HCT116 (cell line): ENCODE measurements around the gene TCEA2. TPM values are rescaled to one million over a fixed set of nuclear protein-coding genes. Genes with fewer than 3 reads are reported as not detected.
"Not testable (repeated sequence)": the region's sequence is repeated elsewhere in the genome, so short reads cannot be mapped to it uniquely, and the experiment has no call there.

Experiments used
- ATAC-seq: fragments of 200-7000 bp; cut with Tn5 transposase; 2 replicates; pipeline ENCODE4 v1.9.1; 2020; ENCODE audit warnings: mild to moderate bottlenecking, moderate library complexity
- BruUV-seq: library from RNA; stranded (reverse); fragments of 400-500 nt; replicated peaks from 2 replicates; lab custom pipeline; 2021; lab: Mats Ljungman, UMichigan
- CTCF ChIA-PET: fragments of 300-600 bp; sonication (Branson Sonifier 250); formaldehyde crosslinking; loops from one replicate; lab custom pipeline; 2021; ENCODE audit warnings: antibody characterized with exemption; lab: Charles Lee
- POLR2A ChIA-PET: fragments of 300-600, 350-600 bp; sonication (Branson Sonifier 250); formaldehyde crosslinking; loops from one replicate; lab custom pipeline; 2021; ENCODE audit warnings: antibody characterized with exemption; lab: Charles Lee
- RAD21 ChIA-PET, 2 experiments: fragments of 300-600 bp; sonication (Branson Sonifier 250); formaldehyde crosslinking; loops; one replicate each; lab custom pipeline; 2023; ENCODE audit warnings: low total read pairs in 2 of 2; ENCODE audit not compliant: uncharacterized antibody in 2 of 2, unreplicated experiment in 2 of 2, low non-redundant PET in 1 of 2; lab: Charles Lee
- DNase-seq: peaks from one replicate; pipeline ENCODE4 v3.0.0-alpha.2; 2010; ENCODE audit warnings: low read depth, low spot score
- H2AFZ ChIP-seq: fragments of 200-600 bp; shearing (Covaris generic), sonication (generic); 2 replicates; pipeline ENCODE4 v1.6.1; 2017; ENCODE audit warnings: low read depth, mixed run types, mixed read lengths, antibody characterized with exemption, low read length; ENCODE audit not compliant: poor library complexity, severe bottlenecking
- H3K27ac ChIP-seq: 2 replicates; pipeline ENCODE4 v1.5.1; 2012; ENCODE audit warnings: low read depth, low read length
- H3K27me3 ChIP-seq: fragments of 200-600 bp; sonication (generic); 2 replicates; pipeline ENCODE4 v1.6.1; 2016; ENCODE audit warnings: mixed run types, low read length, mixed read lengths; ENCODE audit not compliant: insufficient read depth
- H3K36me3 ChIP-seq, 2 experiments: fragments of 200-500 bp in 1 of 2; fragments of 200-600 bp in 1 of 2; sonication (Bioruptor generic) in 1 of 2; sonication (generic) in 1 of 2; 2 replicates each; pipeline versions ENCODE4 v1.5.1 to v1.6.1; 2014 to 2016; ENCODE audit warnings: low read length in 2 of 2, inconsistent platforms in 1 of 2, mixed read lengths in 1 of 2, mixed run types in 1 of 2; ENCODE audit not compliant: insufficient read depth in 2 of 2, control insufficient read depth in 1 of 2
- H3K4me1 ChIP-seq, 2 experiments: fragments of 200-600 bp in 1 of 2; sonication (generic) in 1 of 2; 2 replicates each; pipeline versions ENCODE4 v1.5.1 to v1.6.1; 2012 to 2017; ENCODE audit warnings: low read length in 2 of 2, inconsistent platforms in 1 of 2, mild to moderate bottlenecking in 1 of 2, mixed read lengths in 1 of 2, mixed run types in 1 of 2, moderate library complexity in 1 of 2; ENCODE audit not compliant: insufficient read depth in 2 of 2, control insufficient read depth in 1 of 2
- H3K4me2 ChIP-seq: fragments of 200-600 bp; sonication (generic); 2 replicates; pipeline ENCODE4 v1.6.1; 2017; ENCODE audit warnings: mixed run types, low read length, mixed read lengths
- H3K4me3 ChIP-seq, 2 experiments: fragments of 200-600 bp in 1 of 2; sonication (generic) in 1 of 2; replicated peaks in 1 of 2; 2 replicates each; pipeline ENCODE4 v1.5.1; 2011 to 2016; ENCODE audit warnings: low read length in 2 of 2, control low read depth in 1 of 2, low read depth in 1 of 2, mild to moderate bottlenecking in 1 of 2, mixed read lengths in 1 of 2, mixed run types in 1 of 2
- H3K79me2 ChIP-seq: fragments of 200-600 bp; sonication (generic); 2 replicates; pipeline ENCODE4 v1.6.1; 2017; ENCODE audit warnings: mild to moderate bottlenecking, mixed run types, low read length, moderate library complexity, mixed read lengths; ENCODE audit not compliant: insufficient read depth
- H3K9ac ChIP-seq: fragments of 200-600 bp; sonication (generic); 2 replicates; pipeline ENCODE4 v1.6.1; 2016; ENCODE audit warnings: low read length, mixed read lengths
- H3K9me2 ChIP-seq: fragments of 200-600 bp; sonication (generic), shearing (Covaris generic); 2 replicates; pipeline ENCODE4 v1.6.1; 2017; ENCODE audit warnings: mixed run types, mild to moderate bottlenecking, moderate library complexity; ENCODE audit not compliant: insufficient read depth
- H3K9me3 ChIP-seq, 2 experiments: fragments of 200-500 bp in 1 of 2; fragments of 200-600 bp in 1 of 2; sonication (Bioruptor generic) in 1 of 2; sonication (generic) in 1 of 2; 2 replicates each; pipeline ENCODE4 v1.6.1; 2014 to 2017; ENCODE audit warnings: low read length in 2 of 2, mixed read lengths in 2 of 2, inconsistent platforms in 1 of 2, low read depth in 1 of 2, mild to moderate bottlenecking in 1 of 2, mixed run types in 1 of 2, moderate library complexity in 1 of 2; ENCODE audit not compliant: control insufficient read depth in 1 of 2, insufficient read depth in 1 of 2
- H4K20me1 ChIP-seq: fragments of 200-600 bp; sonication (generic), shearing (Covaris generic); 2 replicates; pipeline ENCODE4 v1.6.1; 2017; ENCODE audit warnings: mixed run types, mild to moderate bottlenecking, moderate library complexity; ENCODE audit not compliant: insufficient read depth
- EGR1 ChIP-seq: IDR thresholded peaks from 2 replicates; pipeline ENCODE4 v1.6.1; 2012; ENCODE audit warnings: low read depth
- ELF1 ChIP-seq: IDR thresholded peaks from 2 replicates; pipeline ENCODE4 v1.6.1; 2012; ENCODE audit warnings: low read depth, borderline replicate concordance
- EZH2 ChIP-seq: fragments of 200-600 bp; sonication (generic); IDR thresholded peaks from 2 replicates; pipeline ENCODE4 v1.6.1; 2017; ENCODE audit warnings: antibody characterized with exemption, mixed run types
- EZH2phosphoT487 ChIP-seq: fragments of 200-600 bp; IDR thresholded peaks from 2 replicates; pipeline ENCODE4 v1.6.1; 2018; ENCODE audit warnings: antibody characterized with exemption, borderline replicate concordance
- FOSL1 ChIP-seq: IDR thresholded peaks from 2 replicates; pipeline ENCODE4 v1.6.1; 2012; ENCODE audit warnings: low read depth
- POLR2AphosphoS5 ChIP-seq: IDR thresholded peaks from 2 replicates; pipeline ENCODE4 v1.6.1; 2011; ENCODE audit warnings: mild to moderate bottlenecking, low read depth, low read length, moderate library complexity
- SIN3A ChIP-seq: IDR thresholded peaks from 2 replicates; pipeline ENCODE4 v1.6.1; 2012; ENCODE audit warnings: low read depth
- SP1 ChIP-seq: IDR thresholded peaks from 2 replicates; pipeline ENCODE4 v1.6.1; 2012; ENCODE audit warnings: low read depth
- ZNF274 ChIP-seq: fragments of 200-500 bp; sonication (Bioruptor generic); IDR thresholded peaks from 2 replicates; pipeline ENCODE4 v1.6.1; 2014; ENCODE audit warnings: mild to moderate bottlenecking, low read depth, low read length, inconsistent platforms
- intact Hi-C: fragments of 100-400 bp; cut with micrococcal nuclease; formaldehyde crosslinking; loops from 2 replicates; pipeline ENCODE4 v1.10.0; 2022
- total RNA-seq: library from RNA; stranded (reverse); gene quantifications from one replicate; pipeline ENCODE4 v1.2.1, GENCODE V29; 2021; ENCODE audit not compliant: unreplicated experiment
- TF ChIP-seq, protein P1 (sequence below), 3 experiments: fragments of 200-600 bp in 1 of 3; sonication (generic) in 1 of 3; IDR thresholded peaks in 2 of 3; conservative IDR thresholded peaks in 1 of 3; 2 replicates each; pipeline ENCODE4 v1.5.1; 2012 to 2017; ENCODE audit warnings: low read depth in 2 of 3, low read length in 2 of 3, antibody characterized with exemption in 1 of 3, borderline replicate concordance in 1 of 3, control low read depth in 1 of 3, mild to moderate bottlenecking in 1 of 3, mixed read lengths in 1 of 3, mixed run types in 1 of 3, moderate library complexity in 1 of 3; ENCODE audit not compliant: insufficient read depth in 1 of 3
- TF ChIP-seq, protein P2 (sequence below): IDR thresholded peaks from 2 replicates; pipeline ENCODE4 v1.6.1; 2012

The TCEA2 gene
- total RNA-seq, 1 experiment from 2014 or later: 29.7 TPM

DNA sequence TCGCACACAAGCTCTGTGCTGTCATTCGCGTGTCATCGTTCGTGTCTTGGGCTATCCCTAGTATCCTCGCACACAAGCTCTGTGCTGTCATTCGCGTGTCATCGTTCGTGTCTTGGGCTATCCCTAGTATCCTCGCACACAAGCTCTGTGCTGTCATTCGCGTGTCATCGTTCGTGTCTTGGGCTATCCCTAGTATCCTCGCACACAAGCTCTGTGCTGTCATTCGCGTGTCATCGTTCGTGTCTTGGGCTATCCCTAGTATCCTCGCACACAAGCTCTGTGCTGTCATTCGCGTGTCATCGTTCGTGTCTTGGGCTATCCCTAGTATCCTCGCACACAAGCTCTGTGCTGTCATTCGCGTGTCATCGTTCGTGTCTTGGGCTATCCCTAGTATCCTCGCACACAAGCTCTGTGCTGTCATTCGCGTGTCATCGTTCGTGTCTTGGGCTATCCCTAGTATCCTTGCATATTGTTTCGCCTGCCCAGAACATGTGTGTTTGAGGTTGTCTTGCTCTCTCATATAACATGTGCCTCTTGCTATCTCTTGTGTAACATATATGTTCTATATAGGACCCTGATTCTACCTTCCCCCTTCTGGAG, 24.3 kb downstream of the TCEA2 start:
- CTCF ChIA-PET, H3K4me2 ChIP-seq, H3K79me2 ChIP-seq, H4K20me1 ChIP-seq, H3K9me3 ChIP-seq, intact Hi-C loops, ATAC-seq, H3K9me2 ChIP-seq, RAD21 ChIA-PET, H3K27ac ChIP-seq, BruUV-seq, H3K4me3 ChIP-seq, H3K27me3 ChIP-seq, H3K9ac ChIP-seq, H3K36me3 ChIP-seq, H2AFZ ChIP-seq, H3K4me1 ChIP-seq, DNase-seq: not testable (repeated sequence)
- POLR2A ChIA-PET: interaction anchor here (0.5 kb wide), 1 partner anchor 36 kb away, joined by 4 read pairs; no protein-coding TSS in a partner anchor

DNA sequence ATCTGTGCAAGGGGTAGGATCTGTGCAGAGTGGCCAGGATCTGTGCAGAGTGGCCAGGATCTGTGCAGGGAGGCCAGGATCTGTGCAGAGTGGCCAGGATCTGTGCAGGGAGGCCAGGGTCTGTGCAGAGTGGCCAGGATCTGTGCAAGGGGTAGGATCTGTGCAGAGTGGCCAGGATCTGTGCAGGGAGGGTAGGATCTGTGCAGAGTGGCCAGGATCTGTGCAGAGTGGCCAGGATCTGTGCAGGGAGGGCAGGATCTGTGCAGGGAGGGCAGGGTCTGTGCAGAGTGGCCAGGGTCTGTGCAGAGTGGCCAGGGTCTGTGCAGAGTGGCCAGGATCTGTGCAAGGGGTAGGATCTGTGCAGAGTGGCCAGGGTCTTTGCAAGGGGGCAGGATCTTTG, 25.6 kb downstream of the TCEA2 start:
- H2AFZ ChIP-seq, CTCF ChIA-PET, H3K4me2 ChIP-seq, H3K4me3 ChIP-seq, H4K20me1 ChIP-seq, H3K9ac ChIP-seq, POLR2A ChIA-PET, H3K9me2 ChIP-seq, RAD21 ChIA-PET, H3K36me3 ChIP-seq, BruUV-seq, DNase-seq, H3K9me3 ChIP-seq, H3K79me2 ChIP-seq, ATAC-seq, H3K4me1 ChIP-seq, H3K27ac ChIP-seq, H3K27me3 ChIP-seq, intact Hi-C loops: not testable (repeated sequence)

DNA sequence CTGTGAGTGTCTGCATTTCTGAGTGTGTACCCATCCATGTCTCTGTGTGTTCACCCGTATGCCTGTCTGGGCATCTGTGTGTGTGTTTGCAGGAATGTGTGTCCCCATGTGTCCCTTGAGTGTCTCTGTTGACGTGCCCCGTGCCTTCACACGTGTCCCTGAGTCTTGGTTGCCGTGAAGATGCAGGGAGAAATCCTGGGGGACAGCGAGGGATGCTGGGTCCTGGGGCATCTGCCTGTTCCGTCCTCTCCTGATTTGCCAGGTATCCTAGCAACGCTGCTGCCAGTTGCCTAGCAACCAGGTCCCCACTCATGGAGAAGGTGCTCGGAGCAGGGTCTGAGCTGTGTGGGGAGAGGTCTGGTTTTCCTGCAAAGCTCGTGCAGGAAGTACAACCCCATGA, 27.2 kb downstream of the TCEA2 start:
- Histone ChIP-seq H3K9ac (no peak overlapping the region), H3K9me2 (no peaks in the 10 kb centered on the region), H4K20me1 (no peaks in the 10 kb centered on the region), H3K79me2 (no peaks in the 10 kb centered on the region), H3K27ac (no peak overlapping the region), H3K9me3 (peaks cover 6% of the 10 kb centered on the region in 2 experiments; a peak in 2 of 4 replicates), H3K4me2 (no peak overlapping the region), H2AFZ (no peak overlapping the region), H3K4me1 (no peaks in the 10 kb centered on the region), H3K4me3 (no peak overlapping the region), H3K36me3 (no peaks in the 10 kb centered on the region), H3K27me3 (no peaks in the 10 kb centered on the region)
- ATAC-seq (no peak), DNase-seq (no peak)
- no TSS peak for BruUV-seq
- POLR2A ChIA-PET: no interaction called here
- intact Hi-C loops: no loop called here
- RAD21 ChIA-PET: no interaction called here
- CTCF ChIA-PET: no interaction called here
- no peak for TF ChIP-seq ZNF274
- no peak for TF ChIP-seq SIN3A
- TF ChIP-seq, protein P1, sequence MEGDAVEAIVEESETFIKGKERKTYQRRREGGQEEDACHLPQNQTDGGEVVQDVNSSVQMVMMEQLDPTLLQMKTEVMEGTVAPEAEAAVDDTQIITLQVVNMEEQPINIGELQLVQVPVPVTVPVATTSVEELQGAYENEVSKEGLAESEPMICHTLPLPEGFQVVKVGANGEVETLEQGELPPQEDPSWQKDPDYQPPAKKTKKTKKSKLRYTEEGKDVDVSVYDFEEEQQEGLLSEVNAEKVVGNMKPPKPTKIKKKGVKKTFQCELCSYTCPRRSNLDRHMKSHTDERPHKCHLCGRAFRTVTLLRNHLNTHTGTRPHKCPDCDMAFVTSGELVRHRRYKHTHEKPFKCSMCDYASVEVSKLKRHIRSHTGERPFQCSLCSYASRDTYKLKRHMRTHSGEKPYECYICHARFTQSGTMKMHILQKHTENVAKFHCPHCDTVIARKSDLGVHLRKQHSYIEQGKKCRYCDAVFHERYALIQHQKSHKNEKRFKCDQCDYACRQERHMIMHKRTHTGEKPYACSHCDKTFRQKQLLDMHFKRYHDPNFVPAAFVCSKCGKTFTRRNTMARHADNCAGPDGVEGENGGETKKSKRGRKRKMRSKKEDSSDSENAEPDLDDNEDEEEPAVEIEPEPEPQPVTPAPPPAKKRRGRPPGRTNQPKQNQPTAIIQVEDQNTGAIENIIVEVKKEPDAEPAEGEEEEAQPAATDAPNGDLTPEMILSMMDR (IDR thresholded peaks at IDR 0.05 in 2 of 3, conservative IDR thresholded peaks at IDR 0.05 in 1 of 3; ENCODE audit: borderline replicate concordance in 1 of 3, insufficient read depth in 1 of 3, low read depth in 2 of 3, low read length in 2 of 3): no peak
- TF ChIP-seq EZH2phosphoT487: no peak
- TF ChIP-seq EZH2: no peak
- no peak for TF ChIP-seq FOSL1
- TF ChIP-seq, protein P2, sequence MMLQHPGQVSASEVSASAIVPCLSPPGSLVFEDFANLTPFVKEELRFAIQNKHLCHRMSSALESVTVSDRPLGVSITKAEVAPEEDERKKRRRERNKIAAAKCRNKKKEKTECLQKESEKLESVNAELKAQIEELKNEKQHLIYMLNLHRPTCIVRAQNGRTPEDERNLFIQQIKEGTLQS: no peak
- no peak for TF ChIP-seq SP1
- no peak for TF ChIP-seq POLR2AphosphoS5
- no peak for TF ChIP-seq EGR1
- TF ChIP-seq ELF1: no peak
